ENCODE measurements around the gene APC. TPM values are rescaled to one million over a fixed set of nuclear protein-coding genes. Genes with fewer than 3 reads are reported as not detected.

Gene APC
- total and polyA plus RNA-seq, 2 of the 13 experiments (the other 11 are each of a cell fraction or from before 2014, with no cell fraction given) = 6.1 to 19.0 TPM

DNA sequence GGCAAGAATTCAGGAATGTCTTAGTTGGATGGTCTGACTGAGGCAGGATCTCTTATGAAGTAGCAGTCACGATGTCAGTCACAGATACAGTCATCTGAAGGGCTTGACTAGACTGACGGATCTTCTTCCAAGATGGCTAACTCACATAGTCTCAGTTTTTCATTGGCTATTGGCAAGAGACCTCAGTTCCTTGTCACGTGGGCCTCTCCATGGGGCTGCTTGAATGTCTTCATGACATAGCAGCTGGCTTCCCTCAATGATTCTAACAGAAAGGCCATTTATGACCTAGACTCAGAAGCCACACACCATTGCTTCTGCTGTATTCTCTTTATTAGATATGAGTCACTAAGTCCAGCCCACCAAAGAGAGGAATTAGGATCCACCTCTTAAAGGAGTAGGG is 4.7 kb downstream of the APC start (continued):
- TF ChIP-seq, protein P1, sequence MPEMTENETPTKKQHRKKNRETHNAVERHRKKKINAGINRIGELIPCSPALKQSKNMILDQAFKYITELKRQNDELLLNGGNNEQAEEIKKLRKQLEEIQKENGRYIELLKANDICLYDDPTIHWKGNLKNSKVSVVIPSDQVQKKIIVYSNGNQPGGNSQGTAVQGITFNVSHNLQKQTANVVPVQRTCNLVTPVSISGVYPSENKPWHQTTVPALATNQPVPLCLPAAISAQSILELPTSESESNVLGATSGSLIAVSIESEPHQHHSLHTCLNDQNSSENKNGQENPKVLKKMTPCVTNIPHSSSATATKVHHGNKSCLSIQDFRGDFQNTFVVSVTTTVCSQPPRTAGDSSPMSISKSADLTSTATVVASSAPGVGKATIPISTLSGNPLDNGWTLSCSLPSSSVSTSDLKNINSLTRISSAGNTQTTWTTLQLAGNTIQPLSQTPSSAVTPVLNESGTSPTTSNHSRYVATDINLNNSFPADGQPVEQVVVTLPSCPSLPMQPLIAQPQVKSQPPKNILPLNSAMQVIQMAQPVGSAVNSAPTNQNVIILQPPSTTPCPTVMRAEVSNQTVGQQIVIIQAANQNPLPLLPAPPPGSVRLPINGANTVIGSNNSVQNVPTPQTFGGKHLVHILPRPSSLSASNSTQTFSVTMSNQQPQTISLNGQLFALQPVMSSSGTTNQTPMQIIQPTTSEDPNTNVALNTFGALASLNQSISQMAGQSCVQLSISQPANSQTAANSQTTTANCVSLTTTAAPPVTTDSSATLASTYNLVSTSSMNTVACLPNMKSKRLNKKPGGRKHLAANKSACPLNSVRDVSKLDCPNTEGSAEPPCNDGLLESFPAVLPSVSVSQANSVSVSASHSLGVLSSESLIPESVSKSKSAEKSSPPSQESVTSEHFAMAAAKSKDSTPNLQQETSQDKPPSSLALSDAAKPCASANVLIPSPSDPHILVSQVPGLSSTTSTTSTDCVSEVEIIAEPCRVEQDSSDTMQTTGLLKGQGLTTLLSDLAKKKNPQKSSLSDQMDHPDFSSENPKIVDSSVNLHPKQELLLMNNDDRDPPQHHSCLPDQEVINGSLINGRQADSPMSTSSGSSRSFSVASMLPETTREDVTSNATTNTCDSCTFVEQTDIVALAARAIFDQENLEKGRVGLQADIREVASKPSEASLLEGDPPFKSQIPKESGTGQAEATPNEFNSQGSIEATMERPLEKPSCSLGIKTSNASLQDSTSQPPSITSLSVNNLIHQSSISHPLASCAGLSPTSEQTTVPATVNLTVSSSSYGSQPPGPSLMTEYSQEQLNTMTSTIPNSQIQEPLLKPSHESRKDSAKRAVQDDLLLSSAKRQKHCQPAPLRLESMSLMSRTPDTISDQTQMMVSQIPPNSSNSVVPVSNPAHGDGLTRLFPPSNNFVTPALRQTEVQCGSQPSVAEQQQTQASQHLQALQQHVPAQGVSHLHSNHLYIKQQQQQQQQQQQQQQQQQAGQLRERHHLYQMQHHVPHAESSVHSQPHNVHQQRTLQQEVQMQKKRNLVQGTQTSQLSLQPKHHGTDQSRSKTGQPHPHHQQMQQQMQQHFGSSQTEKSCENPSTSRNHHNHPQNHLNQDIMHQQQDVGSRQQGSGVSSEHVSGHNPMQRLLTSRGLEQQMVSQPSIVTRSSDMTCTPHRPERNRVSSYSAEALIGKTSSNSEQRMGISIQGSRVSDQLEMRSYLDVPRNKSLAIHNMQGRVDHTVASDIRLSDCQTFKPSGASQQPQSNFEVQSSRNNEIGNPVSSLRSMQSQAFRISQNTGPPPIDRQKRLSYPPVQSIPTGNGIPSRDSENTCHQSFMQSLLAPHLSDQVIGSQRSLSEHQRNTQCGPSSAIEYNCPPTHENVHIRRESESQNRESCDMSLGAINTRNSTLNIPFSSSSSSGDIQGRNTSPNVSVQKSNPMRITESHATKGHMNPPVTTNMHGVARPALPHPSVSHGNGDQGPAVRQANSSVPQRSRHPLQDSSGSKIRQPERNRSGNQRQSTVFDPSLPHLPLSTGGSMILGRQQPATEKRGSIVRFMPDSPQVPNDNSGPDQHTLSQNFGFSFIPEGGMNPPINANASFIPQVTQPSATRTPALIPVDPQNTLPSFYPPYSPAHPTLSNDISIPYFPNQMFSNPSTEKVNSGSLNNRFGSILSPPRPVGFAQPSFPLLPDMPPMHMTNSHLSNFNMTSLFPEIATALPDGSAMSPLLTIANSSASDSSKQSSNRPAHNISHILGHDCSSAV (CRISPR knock-in tag; IDR thresholded peaks at IDR 0.05; ENCODE audit: borderline replicate concordance) = no peak
- TF ChIP-seq, protein P2, sequence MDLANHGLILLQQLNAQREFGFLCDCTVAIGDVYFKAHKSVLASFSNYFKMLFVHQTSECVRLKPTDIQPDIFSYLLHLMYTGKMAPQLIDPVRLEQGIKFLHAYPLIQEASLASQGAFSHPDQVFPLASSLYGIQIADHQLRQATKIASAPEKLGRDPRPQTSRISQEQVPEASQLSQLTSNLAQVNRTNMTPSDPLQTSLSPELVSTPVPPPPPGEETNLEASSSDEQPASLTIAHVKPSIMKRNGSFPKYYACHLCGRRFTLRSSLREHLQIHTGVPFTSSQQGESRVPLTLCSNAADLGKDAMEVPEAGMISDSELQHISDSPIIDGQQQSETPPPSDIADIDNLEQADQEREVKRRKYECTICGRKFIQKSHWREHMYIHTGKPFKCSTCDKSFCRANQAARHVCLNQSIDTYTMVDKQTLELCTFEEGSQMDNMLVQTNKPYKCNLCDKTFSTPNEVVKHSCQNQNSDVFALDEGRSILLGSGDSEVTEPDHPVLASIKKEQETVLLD (CRISPR knock-in tag; IDR thresholded peaks at IDR 0.05; ENCODE audit: low read depth) = no peak
- TF ChIP-seq PAF1 (CRISPR knock-in tag; IDR thresholded peaks at IDR 0.05) = no peak
- TF ChIP-seq NAIF1 (CRISPR knock-in tag; IDR thresholded peaks at IDR 0.05; ENCODE audit: borderline replicate concordance) = no peak
- TF ChIP-seq BORCS8-MEF2B (CRISPR knock-in tag; IDR thresholded peaks at IDR 0.05) = no peak
